T-cell (primary cell): ENCODE results near the gene MAST3. TPM values are rescaled to one million over a fixed set of nuclear protein-coding genes. Genes with fewer than 3 reads are reported as not detected.

Experiments used
- ATAC-seq, 4 experiments: fragments of 200-7000 bp in 3 of 4; fragments of 150-1000 bp in 1 of 4; cut with Tn5 transposase; replicated peaks in 1 of 4; 1 replicate in 3 of 4; 2 replicates in 1 of 4; pipeline ENCODE4 v1.10.0; 2021; ENCODE audit warnings: moderate library complexity in 3 of 4, mild to moderate bottlenecking in 2 of 4, moderate number of reproducible peaks in 1 of 4
- CTCF ChIA-PET, 2 donors: fragments of 300-600 bp; sonication (Branson Sonifier 250); formaldehyde crosslinking; loops; one replicate each; lab custom pipeline; 2022; ENCODE audit warnings: antibody characterized with exemption in 2 of 2; lab: Charles Lee
- POLR2A ChIA-PET, 2 donors: fragments of 300-600 bp; sonication (Branson Sonifier 250); formaldehyde crosslinking; loops; one replicate each; lab custom pipeline; 2022; ENCODE audit warnings: antibody characterized with exemption in 2 of 2; lab: Charles Lee
- DNase-seq, 35 experiments: peaks; one replicate each; pipeline versions ENCODE4 v3.0.0 to v3.0.0-alpha.2; 2013 to 2023
- H3K27ac ChIP-seq: one replicate; pipeline ENCODE4 v1.5.1; 2013; ENCODE audit warnings: low read length
- H3K27me3 ChIP-seq, 2 experiments: replicated peaks in 1 of 2; 1 replicate in 1 of 2; 2 replicates in 1 of 2; pipeline versions ENCODE4 v1.6.1 to v1.7.0; 2013; ENCODE audit warnings: low read length in 1 of 2, mixed read lengths in 1 of 2; ENCODE audit not compliant: control insufficient read depth in 2 of 2, insufficient read depth in 2 of 2; ENCODE audit errors: extremely low read depth in 1 of 2
- H3K36me3 ChIP-seq, 2 donors: 1 replicate in 1 of 2; 2 replicates in 1 of 2; pipeline versions ENCODE4 v1.6.1 to v1.7.0; 2013; ENCODE audit warnings: low read length in 1 of 2; ENCODE audit not compliant: control insufficient read depth in 2 of 2, insufficient read depth in 1 of 2; ENCODE audit errors: extremely low read depth in 1 of 2
- H3K4me1 ChIP-seq, 2 experiments: 1 replicate in 1 of 2; 2 replicates in 1 of 2; pipeline versions ENCODE4 v1.6.1 to v1.7.0; 2013; ENCODE audit warnings: low read length in 2 of 2, mixed read lengths in 1 of 2; ENCODE audit not compliant: insufficient read depth in 2 of 2, control insufficient read depth in 1 of 2; ENCODE audit errors: extremely low read depth in 1 of 2
- H3K4me3 ChIP-seq, 2 donors: 1 replicate in 1 of 2; 2 replicates in 1 of 2; pipeline versions ENCODE4 v1.5.1 to v1.7.0; 2013; ENCODE audit warnings: mild to moderate bottlenecking in 2 of 2, low read length in 1 of 2, moderate library complexity in 1 of 2; ENCODE audit not compliant: control insufficient read depth in 1 of 2; ENCODE audit errors: extremely low read depth in 1 of 2
- H3K9me3 ChIP-seq: 2 replicates; pipeline ENCODE4 v1.7.0; 2013
- H3K27ac Mint-ChIP-seq, 2 donors: one replicate each; pipeline ENCODE4 v1.8.0; 2020 to 2021; ENCODE audit warnings: mild to moderate bottlenecking in 2 of 2, mixed read lengths in 2 of 2
- H3K27me3 Mint-ChIP-seq, 2 donors: one replicate each; pipeline ENCODE4 v1.8.0; 2021 to 2022; ENCODE audit warnings: mixed read lengths in 2 of 2
- H3K36me3 Mint-ChIP-seq: one replicate; pipeline ENCODE4 v1.8.0; 2021; ENCODE audit warnings: mixed read lengths
- H3K4me1 Mint-ChIP-seq, 3 donors: one replicate each; pipeline ENCODE4 v1.8.0; 2020 to 2022; ENCODE audit warnings: mixed read lengths in 3 of 3, mild to moderate bottlenecking in 1 of 3
- H3K4me3 Mint-ChIP-seq, 3 donors: one replicate each; pipeline ENCODE4 v1.8.0; 2020 to 2022; ENCODE audit warnings: mild to moderate bottlenecking in 3 of 3, mixed read lengths in 3 of 3, moderate library complexity in 3 of 3
- H3K9me3 Mint-ChIP-seq, 3 donors: one replicate each; pipeline ENCODE4 v1.8.0; 2020 to 2022; ENCODE audit warnings: mixed read lengths in 3 of 3
- whole genome bisulfite sequencing: methylation state at CpG from one replicate; pipeline ENCODE4 v1.1.5; 2013; ENCODE audit warnings: missing lambda C conversion rate; ENCODE audit not compliant: insufficient coverage; 5-methylcytosine and 5-hydroxymethylcytosine counted together
- total RNA-seq, 35 experiments: library from RNA in 6 of 35; stranded (reverse) in 6 of 35; fragments of 120-200 nt in 1 of 35; gene quantifications; one replicate each; pipeline versions ENCODE4 v1.2.1 to v1.2.4 and lab custom pipeline; 2013 to 2026

MAST3 gene
- total RNA-seq, 5 donors from 2014 or later (not counting 1 experiment from before 2014, with no cell fraction given), result 42.0 to 60.2 (median 53.2) TPM

GRCh38 chr19:18128044-18128443 is 30.5 kb downstream of the MAST3 start:
- POLR2A ChIA-PET, result no interaction called here
- H3K4me3 Mint-ChIP-seq, result no peak overlapping the region
- no peak for DNase-seq
- H3K4me3 ChIP-seq, result no peak overlapping the region
- no peak for ATAC-seq
- peaks cover 0 to 5% (median 0%) of the 10 kb centered on the region in 3 donors for H3K4me1 Mint-ChIP-seq
- H3K36me3 ChIP-seq, result peaks cover 34 to 76% of the 10 kb centered on the region in 2 donors
- no peaks in the 10 kb centered on the region for H3K9me3 Mint-ChIP-seq
- CTCF ChIA-PET, result interaction anchor here in 1 of 2 donors (0.5 kb wide), 1 partner anchor 622 kb away, joined by 3 read pairs; no protein-coding TSS in a partner anchor
- no peak overlapping the region for H3K27ac ChIP-seq
- no peaks in the 10 kb centered on the region for H3K9me3 ChIP-seq
- H3K27me3 Mint-ChIP-seq, result no peaks in the 10 kb centered on the region
- peaks cover 0 to 21% of the 10 kb centered on the region in 2 experiments for H3K4me1 ChIP-seq
- H3K36me3 Mint-ChIP-seq, result peaks cover 39% of the 10 kb centered on the region
- WGBS, result 63% methylated on average over 2 of the region's 3 CpGs
- no peaks in the 10 kb centered on the region for H3K27me3 ChIP-seq
- H3K27ac Mint-ChIP-seq, result peak overlapping the region in 1 of 2 donors; percentile 43

- no peak for DNase-seq
- Mint-ChIP-seq H3K9me3 (no peaks in the 10 kb centered on the region), H3K27me3 (no peaks in the 10 kb centered on the region), H3K27ac (no peak overlapping the region), H3K4me1 (peaks cover 0 to 5% (median 0%) of the 10 kb centered on the region in 3 donors), H3K4me3 (no peak overlapping the region), H3K36me3 (peaks cover 36% of the 10 kb centered on the region)
- ChIA-PET CTCF (no interaction called here), POLR2A (no interaction called here)
- no peak overlapping the region for H3K27ac ChIP-seq
- H3K4me3 ChIP-seq, result no peak overlapping the region
- peaks cover 29 to 75% of the 10 kb centered on the region in 2 donors for H3K36me3 ChIP-seq
- no peak for ATAC-seq
- H3K4me1 ChIP-seq, result peaks cover 0 to 21% of the 10 kb centered on the region in 2 experiments
- 100% methylated on average over 1 of the region's 12 CpGs for WGBS
- H3K27me3 ChIP-seq, result no peaks in the 10 kb centered on the region
- no peaks in the 10 kb centered on the region for H3K9me3 ChIP-seq
Observed at GRCh38 chr19:18128805-18129204, 31.2 kb downstream of the MAST3 start.

GRCh38 chr19:18130523-18131242 is 33.1 kb downstream of the MAST3 start:
- no peak overlapping the region for H3K27ac ChIP-seq
- CTCF ChIA-PET, result no interaction called here
- DNase-seq, result no peak
- H3K27me3 ChIP-seq, result no peaks in the 10 kb centered on the region
- POLR2A ChIA-PET, result no interaction called here
- Mint-ChIP-seq H3K4me1 (peaks cover 0 to 5% (median 0%) of the 10 kb centered on the region in 3 donors), H3K4me3 (no peak overlapping the region), H3K27ac (peak overlapping the region in 1 of 2 donors; percentile 39), H3K9me3 (no peaks in the 10 kb centered on the region), H3K27me3 (no peaks in the 10 kb centered on the region), H3K36me3 (peaks cover 38% of the 10 kb centered on the region)
- 97% methylated on average over 21 of the region's 21 CpGs for WGBS
- no peak for ATAC-seq
- H3K4me3 ChIP-seq, result no peak overlapping the region
- no peaks in the 10 kb centered on the region for H3K9me3 ChIP-seq
- H3K36me3 ChIP-seq, result peaks cover 19 to 81% of the 10 kb centered on the region in 2 donors
- peaks cover 0 to 18% of the 10 kb centered on the region in 2 experiments for H3K4me1 ChIP-seq

- H3K4me3 Mint-ChIP-seq, result no peak overlapping the region
- Histone ChIP-seq H3K27me3 (no peaks in the 10 kb centered on the region), H3K36me3 (peaks cover 18 to 82% of the 10 kb centered on the region in 2 donors), H3K4me1 (peaks cover 0 to 18% of the 10 kb centered on the region in 2 experiments), H3K4me3 (no peak overlapping the region), H3K9me3 (no peaks in the 10 kb centered on the region), H3K27ac (no peak overlapping the region)
- ChIA-PET CTCF (no interaction called here), POLR2A (no interaction called here)
- no peaks in the 10 kb centered on the region for H3K9me3 Mint-ChIP-seq
- ATAC-seq (no peak), DNase-seq (no peak)
- peaks cover 35% of the 10 kb centered on the region for H3K36me3 Mint-ChIP-seq
- 91% methylated on average over 28 of the region's 31 CpGs for WGBS
- H3K4me1 Mint-ChIP-seq, result peaks cover 0 to 3% (median 0%) of the 10 kb centered on the region in 3 donors
- H3K27me3 Mint-ChIP-seq, result no peaks in the 10 kb centered on the region
- no peak overlapping the region for H3K27ac Mint-ChIP-seq
Observed at GRCh38 chr19:18131841-18132596, 34.4 kb downstream of the MAST3 start.

- no peak for ATAC-seq
- 95% methylated on average over 13 of the region's 18 CpGs for WGBS
- Mint-ChIP-seq H3K27me3 (no peaks in the 10 kb centered on the region), H3K9me3 (no peaks in the 10 kb centered on the region), H3K4me3 (no peak overlapping the region), H3K4me1 (no peaks in the 10 kb centered on the region), H3K36me3 (peaks cover 30% of the 10 kb centered on the region), H3K27ac (no peak overlapping the region)
- Histone ChIP-seq H3K36me3 (peaks cover 25 to 78% of the 10 kb centered on the region in 2 donors), H3K4me1 (no peaks in the 10 kb centered on the region), H3K4me3 (no peak overlapping the region), H3K9me3 (no peaks in the 10 kb centered on the region), H3K27me3 (no peaks in the 10 kb centered on the region), H3K27ac (no peak overlapping the region)
- ChIA-PET POLR2A (no interaction called here), CTCF (no interaction called here)
- no peak for DNase-seq
Observed at GRCh38 chr19:18135712-18136584, 38.4 kb downstream of the MAST3 start.

- H3K9me3 ChIP-seq, result no peaks in the 10 kb centered on the region
- Mint-ChIP-seq H3K4me1 (no peaks in the 10 kb centered on the region), H3K9me3 (no peaks in the 10 kb centered on the region), H3K27ac (no peak overlapping the region), H3K4me3 (no peak overlapping the region), H3K36me3 (peaks cover 28% of the 10 kb centered on the region), H3K27me3 (no peaks in the 10 kb centered on the region)
- H3K4me3 ChIP-seq, result no peak overlapping the region
- H3K4me1 ChIP-seq, result no peaks in the 10 kb centered on the region
- 91% methylated on average over 11 of the region's 11 CpGs for WGBS
- POLR2A ChIA-PET, result interaction anchor here in 1 of 2 donors (0.6 kb wide), 1 partner anchor 134 kb away, joined by 3 read pairs; no protein-coding TSS in a partner anchor
- DNase-seq (no peak), ATAC-seq (no peak)
- H3K27me3 ChIP-seq, result no peaks in the 10 kb centered on the region
- CTCF ChIA-PET, result no interaction called here
- no peak overlapping the region for H3K27ac ChIP-seq
- H3K36me3 ChIP-seq, result peaks cover 23 to 80% of the 10 kb centered on the region in 2 donors
Observed at GRCh38 chr19:18137242-18137641, 39.7 kb downstream of the MAST3 start.
